ENCODE data around the gene OR1B1.
"Not testable (repeated sequence)": the region's sequence is repeated elsewhere in the genome, so short reads cannot be mapped to it uniquely, and the experiment has no call there.

OR1B1 gene

DNA sequence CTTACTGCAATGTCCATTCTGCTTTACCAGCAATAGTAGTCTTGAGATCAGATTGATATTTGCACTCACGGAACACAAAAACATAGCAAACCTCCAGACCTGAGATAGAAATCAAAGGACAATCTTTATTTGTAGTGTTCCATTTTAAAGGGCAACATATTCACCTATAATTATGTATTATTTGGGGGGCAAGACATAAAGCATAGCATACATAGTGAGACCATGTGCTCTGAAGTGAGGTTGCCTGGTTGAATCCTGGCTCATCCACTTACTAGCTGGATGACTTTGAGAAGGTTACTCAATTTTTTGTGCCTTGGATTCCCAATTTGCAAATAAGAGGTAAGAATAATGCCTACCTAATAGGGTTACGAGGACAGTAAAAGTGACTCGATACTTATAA lies at the start of gene OR1B1:
OR1B1 (minus strand) TSS at position 101 of the 400 bp plus-strand sequence.
- in situ Hi-C loops (cut with MboI; ENCODE audit: low sequenced_read_pairs), result no loop called here

DNA sequence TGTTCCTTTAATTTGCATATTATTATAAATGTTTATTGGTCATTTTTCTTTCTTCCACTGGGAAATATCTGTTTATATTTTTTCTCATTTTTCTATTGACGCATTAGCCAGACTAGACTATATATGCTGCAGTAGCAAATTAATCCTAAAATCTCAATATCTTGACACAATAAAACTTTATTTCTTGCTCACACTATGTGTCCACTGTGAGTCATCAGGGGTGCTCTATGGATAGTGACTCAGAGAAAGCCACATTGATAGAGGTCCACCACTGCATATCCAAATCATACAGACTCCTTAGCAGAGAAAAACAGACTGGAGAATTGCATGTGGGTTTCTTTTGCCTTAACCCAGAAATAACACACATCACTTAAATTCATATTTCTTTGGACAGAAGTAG lies 38.3 kb upstream of the OR1B1 start:
- in situ Hi-C loops (cut with MboI; ENCODE audit: low sequenced_read_pairs), result no loop called here

DNA sequence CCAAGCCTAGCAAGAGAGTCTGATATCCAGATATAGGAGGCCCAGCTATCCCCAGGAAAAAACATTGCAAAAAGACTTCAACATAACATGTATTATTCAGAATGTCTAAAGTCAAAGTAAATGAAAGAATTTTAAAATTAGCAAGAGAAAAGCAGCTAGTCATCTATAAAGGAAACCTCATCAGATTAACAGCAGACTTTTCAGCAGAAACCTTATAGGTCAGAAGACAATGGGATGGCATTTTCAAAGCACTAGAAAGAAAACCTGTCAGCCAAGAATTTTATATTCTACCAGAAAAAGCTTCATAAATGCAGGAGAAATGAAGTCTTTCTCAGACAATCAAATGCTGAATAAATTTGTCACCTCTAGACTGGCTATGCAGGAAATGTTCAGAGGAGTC lies 27.4 kb upstream of the OR1B1 start:
- in situ Hi-C loops (cut with MboI; ENCODE audit: low sequenced_read_pairs), result no loop called here

DNA sequence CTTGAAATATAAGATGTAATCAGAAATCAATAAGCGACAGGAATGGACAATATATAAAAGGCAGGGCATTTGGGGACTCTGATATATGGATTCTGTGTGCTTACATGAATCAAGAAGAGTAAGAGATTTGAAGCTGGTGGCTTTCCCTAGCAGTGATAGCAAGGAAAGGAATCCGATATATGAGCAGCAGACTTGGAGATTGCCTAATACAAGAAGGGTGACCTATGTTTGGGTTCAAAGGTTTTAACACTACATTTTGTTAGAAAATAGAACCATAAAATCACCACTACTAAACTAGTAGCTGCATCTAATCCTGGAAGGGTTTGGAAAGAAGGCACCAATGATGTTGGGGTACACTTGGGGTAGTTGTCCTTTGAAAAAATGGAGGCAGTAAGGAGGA lies 15.1 kb upstream of the OR1B1 start:
- in situ Hi-C loops (cut with MboI; ENCODE audit: low sequenced_read_pairs), result no loop called here

DNA sequence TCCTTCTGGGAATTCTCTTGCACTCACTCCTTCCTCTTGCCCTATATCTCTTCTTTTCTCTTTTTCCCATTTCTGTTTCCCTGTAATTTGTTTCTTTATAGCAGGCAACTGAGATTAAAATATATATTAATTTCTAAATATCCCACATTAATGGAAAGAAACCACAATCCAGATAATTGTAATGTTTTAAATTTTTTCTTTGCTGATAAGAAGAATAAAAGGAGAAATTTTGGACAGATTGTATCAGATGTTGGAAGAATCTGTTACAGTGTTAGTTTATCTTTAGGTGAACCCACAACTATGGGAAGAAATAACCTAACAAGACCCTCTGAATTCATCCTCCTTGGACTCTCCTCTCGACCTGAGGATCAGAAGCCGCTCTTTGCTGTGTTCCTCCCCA lies 4.0 kb upstream of the OR1B1 start, which contains the start of gene OR1L1:
OR1L1 (plus strand) TSS at position 301 of the 400 bp plus-strand sequence; CDS start at position 301, 0 bp downstream.
- in situ Hi-C loops (cut with MboI; ENCODE audit: low sequenced_read_pairs), result no loop called here

DNA sequence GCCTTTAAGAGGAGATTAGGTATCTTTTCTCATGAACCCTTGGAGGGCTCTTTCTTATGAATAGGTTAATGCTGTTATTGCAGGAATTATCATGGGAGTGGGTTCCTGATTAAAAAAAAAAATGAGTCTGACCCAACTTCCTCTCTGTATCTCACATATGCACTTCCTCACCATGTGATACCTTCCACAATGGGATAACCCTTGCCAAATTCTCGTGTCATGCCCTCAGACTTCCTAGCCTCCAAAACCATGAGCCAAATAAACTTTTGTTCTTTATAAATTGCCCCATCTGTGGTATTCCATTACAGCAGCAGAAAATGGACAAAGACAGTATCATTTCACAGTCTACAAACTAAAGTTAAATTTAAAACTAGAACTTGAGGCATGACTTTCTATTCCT lies 1.0 kb downstream of the OR1B1 start:
- in situ Hi-C loops (cut with MboI; ENCODE audit: low sequenced_read_pairs), result no loop called here

DNA sequence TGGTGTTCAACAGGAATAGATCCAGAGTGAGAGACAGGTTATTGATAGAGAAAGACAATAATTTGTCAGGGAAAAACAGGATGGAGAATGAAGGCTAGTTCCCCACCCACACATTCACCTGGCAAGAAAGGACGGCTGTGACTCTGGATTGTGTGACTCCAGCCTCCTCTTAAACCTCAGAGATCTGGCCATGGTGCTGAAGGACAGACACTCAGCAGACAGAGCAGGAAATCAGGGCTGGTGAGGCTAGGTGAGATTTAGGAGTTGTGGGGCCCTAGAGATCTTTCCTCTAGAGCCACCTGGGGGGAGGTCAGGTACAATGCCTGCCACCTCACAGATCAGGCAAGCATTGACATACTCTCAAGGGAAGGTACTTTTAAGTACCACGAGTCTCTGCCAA lies 15.2 kb downstream of the OR1B1 start:
- in situ Hi-C loops (cut with MboI; ENCODE audit: low sequenced_read_pairs), result no loop called here

DNA sequence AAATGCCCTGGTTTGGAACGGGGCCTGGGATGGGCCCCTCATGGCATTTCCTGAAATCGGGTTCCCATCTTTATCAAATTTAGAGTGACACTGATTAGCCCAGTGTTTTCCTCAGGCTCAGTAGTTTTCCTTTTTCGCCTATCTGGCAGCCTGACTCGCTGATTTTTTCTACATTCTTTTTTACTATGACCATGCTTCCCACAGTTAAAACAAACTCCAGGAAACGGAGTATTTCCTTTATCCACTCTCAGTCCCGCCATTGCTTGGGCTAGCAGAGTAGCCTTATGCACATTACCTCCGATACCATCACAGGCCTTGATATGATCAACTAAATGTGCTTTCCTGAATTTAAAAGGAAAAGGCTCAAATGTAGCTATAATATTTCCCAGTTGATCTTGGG lies 37.4 kb downstream of the OR1B1 start:
- in situ Hi-C loops (cut with MboI; ENCODE audit: low sequenced_read_pairs), result no loop called here

DNA sequence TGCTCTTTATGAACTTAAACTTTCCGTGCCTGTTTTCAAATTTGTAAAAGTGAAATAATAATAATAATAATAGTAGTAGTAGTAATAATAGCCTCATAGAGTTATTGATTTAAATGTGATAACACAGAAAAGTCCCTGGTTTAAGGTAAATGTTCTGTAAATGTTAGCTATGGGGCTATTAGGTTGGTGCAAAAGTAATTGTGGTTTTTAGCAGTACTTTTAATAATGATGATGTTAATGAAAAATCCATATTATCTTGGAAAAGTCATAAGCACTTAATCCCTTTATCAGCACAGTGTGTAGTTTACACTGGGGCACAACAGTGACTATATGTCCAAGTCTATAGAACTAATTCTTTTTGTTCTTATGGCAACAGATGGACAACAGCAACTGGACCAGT lies 43.1 kb downstream of the OR1B1 start, which contains the start of gene OR1Q1:
OR1Q1 (plus strand) TSS at position 377 of the 400 bp plus-strand sequence; CDS start at position 377, 0 bp downstream.
- in situ Hi-C loops (cut with MboI; ENCODE audit: low sequenced_read_pairs), result no loop called here

DNA sequence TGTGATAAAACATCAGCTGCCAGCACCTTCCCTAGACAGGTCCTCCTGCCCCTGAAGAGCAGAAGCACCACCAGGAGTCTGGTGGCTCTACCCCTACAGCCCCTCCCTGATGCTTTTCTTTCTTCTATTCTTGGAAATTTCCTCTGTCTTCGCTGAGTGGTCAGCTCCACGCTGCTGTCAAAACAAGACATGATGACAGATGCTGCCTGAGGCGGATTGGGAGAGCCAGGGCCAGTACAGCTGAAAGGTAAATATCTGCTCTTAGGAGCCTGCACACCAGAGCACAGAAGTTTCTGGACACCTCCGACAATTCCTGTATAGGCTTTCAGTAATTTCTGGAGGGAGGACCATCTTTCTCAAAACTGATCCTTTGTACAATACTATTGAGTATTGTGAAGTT lies 47.6 kb downstream of the OR1B1 start:
- in situ Hi-C loops (cut with MboI; ENCODE audit: low sequenced_read_pairs), result no loop called here

DNA sequence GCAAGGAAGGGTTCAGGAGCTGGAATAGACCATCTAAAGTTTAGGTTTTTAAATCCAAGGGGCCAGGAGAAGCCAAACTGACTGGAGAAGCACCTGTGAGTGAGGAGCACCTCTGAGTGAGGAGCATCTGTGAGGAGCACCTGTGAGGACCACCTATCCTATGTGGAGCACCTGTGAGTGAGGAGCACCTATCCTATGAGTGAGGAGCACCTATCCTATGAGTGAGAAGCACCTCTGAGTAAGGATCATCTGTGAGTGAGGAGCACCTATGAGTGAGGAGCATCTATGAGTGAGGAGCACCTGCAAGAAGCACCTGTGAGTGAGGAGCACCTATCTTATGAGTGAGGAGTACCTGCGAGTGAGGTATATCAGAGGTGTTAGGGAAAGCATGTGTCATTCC lies 50.8 kb downstream of the OR1B1 start:
- in situ Hi-C loops (cut with MboI; ENCODE audit: low sequenced_read_pairs), result no loop called here

DNA sequence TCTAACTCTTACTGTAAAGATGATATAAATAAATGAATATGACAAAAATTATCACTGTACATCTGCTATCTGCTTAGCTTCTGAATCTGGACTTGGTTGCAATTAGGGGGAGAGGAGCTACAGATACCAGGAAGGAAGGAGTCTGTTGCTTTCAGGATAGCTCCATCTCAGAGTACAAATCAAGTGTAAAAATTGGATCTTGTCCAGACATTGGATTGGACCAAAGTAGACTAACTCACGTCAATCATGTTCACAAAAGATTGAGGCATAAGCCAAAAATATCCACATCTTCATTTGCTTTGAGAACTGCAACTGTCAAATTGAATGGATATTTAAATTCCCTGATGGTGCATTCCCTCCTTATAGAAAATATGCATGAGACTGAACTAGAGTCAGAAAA lies 51.7 kb downstream of the OR1B1 start:
- in situ Hi-C loops (cut with MboI; ENCODE audit: low sequenced_read_pairs), result no loop called here

DNA sequence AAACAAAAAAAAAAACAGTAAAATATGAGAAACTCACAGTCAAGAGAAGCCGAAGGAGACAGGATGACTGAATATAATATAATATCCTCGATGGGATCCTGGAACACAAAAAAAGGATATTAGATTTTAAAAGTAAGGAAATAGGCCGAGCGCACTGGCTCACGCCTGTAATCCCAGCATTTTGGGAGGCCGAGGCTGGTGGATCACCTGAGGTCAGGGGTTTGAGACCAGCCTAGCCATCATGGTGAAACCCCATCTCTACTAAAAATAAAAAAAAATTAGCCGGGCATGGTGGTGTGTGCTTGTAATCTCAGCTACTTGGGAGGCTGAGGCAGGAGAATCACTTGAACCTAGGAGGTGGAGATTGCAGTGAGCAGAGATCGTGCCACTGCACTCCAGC lies 74.1 kb downstream of the OR1B1 start, which contains the start of gene OR1L8:
OR1L8 (minus strand) TSS at position 101 of the 400 bp plus-strand sequence. CDS start 14,907 bp downstream, outside the sequence.
- in situ Hi-C loops (cut with MboI; ENCODE audit: low sequenced_read_pairs), result not testable (repeated sequence)

DNA sequence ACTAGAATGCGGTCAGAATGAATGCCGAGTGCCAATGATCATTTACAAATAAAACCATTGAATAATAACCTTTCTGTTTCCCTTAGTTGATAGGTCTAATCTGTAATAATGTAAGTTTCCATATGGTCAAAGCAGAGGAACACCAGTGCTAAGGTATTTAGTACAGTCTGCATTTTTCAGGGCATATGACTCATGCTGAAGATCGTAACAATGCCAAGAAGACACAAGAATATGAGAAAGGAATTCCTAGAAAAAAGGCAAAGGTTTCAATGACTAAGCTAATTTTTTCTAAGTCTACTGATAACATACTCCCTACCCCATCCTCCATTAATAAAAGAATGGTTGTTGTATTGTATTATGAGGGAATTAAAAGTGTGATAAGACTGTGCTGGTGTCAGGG lies 77.1 kb downstream of the OR1B1 start:
- in situ Hi-C loops (cut with MboI; ENCODE audit: low sequenced_read_pairs), result no loop called here

DNA sequence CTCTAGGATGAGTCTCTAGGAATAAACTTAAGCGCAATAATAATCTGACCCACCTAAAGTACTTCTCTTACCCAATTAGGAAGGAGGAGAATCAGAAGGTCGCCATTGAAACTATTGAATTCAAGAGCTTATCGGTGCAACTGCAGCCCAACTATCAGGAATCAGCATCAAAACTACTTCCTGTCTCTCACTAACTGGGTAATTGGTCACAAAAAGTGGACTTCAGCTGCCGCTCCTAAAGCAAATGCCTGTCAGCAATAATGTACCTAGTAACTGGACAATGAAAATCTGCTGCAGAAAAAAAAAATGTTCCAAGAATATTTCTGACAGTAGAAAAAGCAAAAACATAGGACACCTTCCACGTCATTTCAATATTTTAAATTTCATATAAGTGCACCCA lies 77.6 kb downstream of the OR1B1 start:
- in situ Hi-C loops (cut with MboI; ENCODE audit: low sequenced_read_pairs), result no loop called here

All from hTERT RPE-1 (cell line).